Adrenal gland (tissue), 5 donors: Measurements from ENCODE around the gene TOGARAM2.

Experiments used
- CTCF ChIP-seq, 6 experiments: fragments of 450-650 bp in 4 of 6; fragments of 200-600 bp in 2 of 6; sonication (generic) in 1 of 6; IDR thresholded peaks; 1 replicate in 5 of 6; 2 replicates in 1 of 6; pipeline versions ENCODE4 v1.5.1 to v1.8.0; 2016 to 2021; ENCODE audit warnings: antibody characterized with exemption in 6 of 6, mild to moderate bottlenecking in 2 of 6, moderate library complexity in 1 of 6
- POLR2A ChIP-seq, 2 donors: fragments of 450-650 bp; IDR thresholded peaks; one replicate each; pipeline ENCODE4 v1.6.1; 2017; ENCODE audit warnings: antibody characterized with exemption in 2 of 2, mild to moderate bottlenecking in 2 of 2, moderate library complexity in 1 of 2
- donor health status: DM: no; HTN: no; CAD: no.

GRCh38 chr2:29074411-29074810 is 93.3 kb downstream of the TOGARAM2 start, which contains the start of gene PCARE:
- TF ChIP-seq CTCF (IDR thresholded peaks at IDR 0.05) = no peak
- TF ChIP-seq POLR2A (IDR thresholded peaks at IDR 0.05) = no peak
